Neuronal stem cell (in vitro differentiated cells): ENCODE data around the gene TPRA1.

Source experiments
- DNase-seq: peaks from one replicate; pipeline ENCODE4 v3.0.0-alpha.2; 2013; ENCODE audit warnings: low spot score
- H2AFZ ChIP-seq: one replicate; pipeline ENCODE4 v1.6.1; 2013; ENCODE audit warnings: mild to moderate bottlenecking, low read length, inconsistent platforms
- H2AK5ac ChIP-seq: 2 replicates; pipeline ENCODE4 v1.6.1; 2013; ENCODE audit warnings: low read depth, mild to moderate bottlenecking, inconsistent platforms, low read length, moderate library complexity, mixed read lengths
- H2BK120ac ChIP-seq: 2 replicates; pipeline ENCODE4 v1.6.1; 2013; ENCODE audit warnings: low read depth, mild to moderate bottlenecking, inconsistent platforms, low read length, moderate library complexity, mixed read lengths
- H2BK12ac ChIP-seq: one replicate; pipeline ENCODE4 v1.6.1; 2013; ENCODE audit warnings: low read length, inconsistent platforms
- H2BK15ac ChIP-seq: 2 replicates; pipeline ENCODE4 v1.6.1; 2013; ENCODE audit warnings: mild to moderate bottlenecking, low read length, inconsistent platforms, mixed read lengths
- H2BK5ac ChIP-seq: one replicate; pipeline ENCODE4 v1.6.1; 2013; ENCODE audit warnings: inconsistent platforms, mild to moderate bottlenecking, low read length, moderate library complexity
- H3K14ac ChIP-seq: one replicate; pipeline ENCODE4 v1.6.1; 2013; ENCODE audit warnings: low read length, inconsistent platforms
- H3K18ac ChIP-seq: 2 replicates; pipeline ENCODE4 v1.6.1; 2013; ENCODE audit warnings: low read length, inconsistent platforms
- H3K23ac ChIP-seq: 2 replicates; pipeline ENCODE4 v1.6.1; 2013; ENCODE audit warnings: low read depth, mild to moderate bottlenecking, mixed read lengths, low read length, inconsistent platforms; ENCODE audit not compliant: poor library complexity
- H3K27ac ChIP-seq: replicated peaks from 3 replicates; pipeline ENCODE4 v1.5.1; 2013; ENCODE audit warnings: low read length, inconsistent platforms
- H3K27me3 ChIP-seq, 3 experiments: 2 replicates each; pipeline ENCODE4 v1.6.1; 2013; ENCODE audit warnings: low read length in 3 of 3, mild to moderate bottlenecking in 2 of 3, inconsistent platforms in 1 of 3, low read depth in 1 of 3, mixed read lengths in 1 of 3, moderate library complexity in 1 of 3; ENCODE audit not compliant: control insufficient read depth in 3 of 3, insufficient read depth in 3 of 3
- H3K36me3 ChIP-seq, 2 donors: replicated peaks in 1 of 2; 2 replicates each; pipeline ENCODE4 v1.6.1; 2013; ENCODE audit warnings: low read length in 2 of 2; ENCODE audit not compliant: control insufficient read depth in 2 of 2, insufficient read depth in 2 of 2
- H3K4ac ChIP-seq: 2 replicates; pipeline ENCODE4 v1.6.1; 2013; ENCODE audit warnings: inconsistent platforms, mild to moderate bottlenecking, low read length, moderate library complexity
- H3K4me1 ChIP-seq, 2 donors: 1 replicate in 1 of 2; 2 replicates in 1 of 2; pipeline ENCODE4 v1.6.1; 2013; ENCODE audit warnings: low read length in 2 of 2, low read depth in 1 of 2; ENCODE audit not compliant: control insufficient read depth in 2 of 2, insufficient read depth in 1 of 2
- H3K4me2 ChIP-seq: one replicate; pipeline ENCODE4 v1.6.1; 2013; ENCODE audit warnings: mild to moderate bottlenecking, low read length, inconsistent platforms; ENCODE audit not compliant: insufficient read depth, poor library complexity, severe bottlenecking
- H3K4me3 ChIP-seq, 2 donors: 2 replicates each; pipeline ENCODE4 v1.5.1; 2013; ENCODE audit warnings: low read length in 2 of 2, mild to moderate bottlenecking in 2 of 2, inconsistent platforms in 1 of 2, moderate library complexity in 1 of 2
- H3K79me1 ChIP-seq: one replicate; pipeline ENCODE4 v1.6.1; 2013; ENCODE audit warnings: low read depth, mild to moderate bottlenecking, inconsistent platforms, low read length, moderate library complexity
- H3K9ac ChIP-seq: one replicate; pipeline ENCODE4 v1.6.1; 2013; ENCODE audit warnings: mild to moderate bottlenecking, low read depth, low read length, inconsistent platforms; ENCODE audit not compliant: poor library complexity
- H3K9me3 ChIP-seq, 2 donors: replicated peaks in 1 of 2; 2 replicates each; pipeline versions ENCODE3 to v1.6.1; 2013; ENCODE audit warnings: low read length in 2 of 2, mild to moderate bottlenecking in 2 of 2, inconsistent platforms in 1 of 2, low read depth in 1 of 2, mixed read lengths in 1 of 2, moderate library complexity in 1 of 2; ENCODE audit not compliant: control insufficient read depth in 2 of 2, insufficient read depth in 1 of 2
- H4K8ac ChIP-seq: one replicate; pipeline ENCODE4 v1.6.1; 2013; ENCODE audit warnings: low read depth, mild to moderate bottlenecking, inconsistent platforms, low read length, moderate library complexity
- H4K91ac ChIP-seq: one replicate; pipeline ENCODE4 v1.6.1; 2013; ENCODE audit warnings: low read length, low read depth, mild to moderate bottlenecking, inconsistent platforms; ENCODE audit not compliant: poor library complexity
- WGBS, 2 donors: extraction: QIAGEN DNeasy Blood & Tissue Kit; methylation state at CpG; one replicate each; pipeline ENCODE4 v1.1.7; 2013; ENCODE audit warnings: missing lambda C conversion rate in 2 of 2, mixed read lengths in 1 of 2; ENCODE audit not compliant: insufficient read length in 2 of 2, insufficient replicate concordance in 1 of 2; ENCODE audit errors: extremely low coverage in 2 of 2; 5-methylcytosine and 5-hydroxymethylcytosine counted together

Gene TPRA1

GRCh38 chr3:127555108-127555507, 35.4 kb downstream of the TPRA1 start:
- Histone ChIP-seq H2BK120ac (no peak overlapping the region), H3K36me3 (no peaks in the 10 kb centered on the region), H3K14ac (no peak overlapping the region), H3K18ac (no peak overlapping the region), H2BK5ac (no peak overlapping the region), H3K4me2 (no peak overlapping the region), H3K27me3 (peaks cover 0 to 16% (median 0%) of the 10 kb centered on the region in 3 experiments), H2BK12ac (no peak overlapping the region), H3K9ac (no peak overlapping the region), H4K8ac (no peak overlapping the region), H3K79me1 (no peaks in the 10 kb centered on the region), H3K4me1 (peaks cover 1 to 3% of the 10 kb centered on the region in 2 donors), H3K4ac (no peak overlapping the region), H2BK15ac (no peak overlapping the region), H3K27ac (no peak overlapping the region), H3K4me3 (no peak overlapping the region), H4K91ac (no peak overlapping the region), H3K9me3 (no peaks in the 10 kb centered on the region), H2AK5ac (no peak overlapping the region), H3K23ac (no peak overlapping the region), H2AFZ (no peak overlapping the region)
- WGBS, 2 donors = no CpG with 5 or more reads among the region's 4 CpGs
- DNase-seq = no peak

- Histone ChIP-seq H3K79me1 (no peaks in the 10 kb centered on the region), H3K27ac (no peak overlapping the region), H2BK120ac (no peak overlapping the region), H2AK5ac (no peak overlapping the region), H2AFZ (no peak overlapping the region), H3K4me2 (no peak overlapping the region), H3K9me3 (no peaks in the 10 kb centered on the region), H2BK15ac (no peak overlapping the region), H3K18ac (no peak overlapping the region), H3K4me1 (peaks cover 6 to 8% of the 10 kb centered on the region in 2 donors), H3K14ac (no peak overlapping the region), H4K91ac (no peak overlapping the region), H3K27me3 (peaks cover 0 to 21% (median 2%) of the 10 kb centered on the region in 3 experiments), H4K8ac (no peak overlapping the region), H3K4me3 (no peak overlapping the region), H2BK12ac (no peak overlapping the region), H2BK5ac (no peak overlapping the region), H3K23ac (no peak overlapping the region), H3K4ac (no peak overlapping the region), H3K36me3 (no peaks in the 10 kb centered on the region), H3K9ac (no peak overlapping the region)
- WGBS, 2 donors = no CpG with 5 or more reads among the region's 1 CpG
- no peak for DNase-seq
These were observed 38.5 kb downstream of the TPRA1 start for GRCh38 chr3:127552038-127552437.

DNA sequence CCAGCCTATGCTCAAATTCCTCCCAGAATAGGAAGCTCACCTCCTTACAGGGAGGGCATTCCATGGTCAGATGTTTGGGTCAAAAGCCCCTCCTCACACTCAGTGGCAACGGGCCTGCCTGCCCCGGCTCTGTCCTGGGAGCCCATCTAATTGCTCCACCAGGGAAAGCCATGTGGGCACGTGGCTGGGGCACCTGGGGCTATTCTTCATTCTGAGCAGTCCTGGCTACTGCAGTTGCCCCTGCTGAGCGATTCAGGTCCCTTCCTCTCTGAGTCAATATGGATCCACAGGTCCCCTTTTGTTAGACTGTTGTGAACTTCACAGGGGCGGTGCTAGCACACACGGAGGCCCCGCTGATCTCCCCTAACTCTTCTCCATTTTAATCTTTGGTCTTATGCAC, 39.4 kb downstream of the TPRA1 start:
- Histone ChIP-seq H4K8ac (no peak overlapping the region), H2BK120ac (peak overlapping the region; percentile 55), H2AK5ac (peak overlapping the region; percentile 78), H3K23ac (no peak overlapping the region), H3K4me2 (no peak overlapping the region), H3K9me3 (no peaks in the 10 kb centered on the region), H3K27ac (no peak overlapping the region), H3K79me1 (no peaks in the 10 kb centered on the region), H4K91ac (no peak overlapping the region), H3K36me3 (no peaks in the 10 kb centered on the region), H3K14ac (no peak overlapping the region), H2BK12ac (no peak overlapping the region), H3K18ac (peak overlapping the region; percentile 59), H2AFZ (no peak overlapping the region), H3K27me3 (peaks cover 0 to 25% (median 2%) of the 10 kb centered on the region in 3 experiments), H3K4me1 (peaks cover 9% of the 10 kb centered on the region in 2 donors), H2BK15ac (no peak overlapping the region), H2BK5ac (no peak overlapping the region), H3K4ac (no peak overlapping the region), H3K9ac (no peak overlapping the region), H3K4me3 (no peak overlapping the region)
- WGBS, 2 donors = no CpG with 5 or more reads among the region's 7 CpGs
- DNase-seq = no peak

DNA sequence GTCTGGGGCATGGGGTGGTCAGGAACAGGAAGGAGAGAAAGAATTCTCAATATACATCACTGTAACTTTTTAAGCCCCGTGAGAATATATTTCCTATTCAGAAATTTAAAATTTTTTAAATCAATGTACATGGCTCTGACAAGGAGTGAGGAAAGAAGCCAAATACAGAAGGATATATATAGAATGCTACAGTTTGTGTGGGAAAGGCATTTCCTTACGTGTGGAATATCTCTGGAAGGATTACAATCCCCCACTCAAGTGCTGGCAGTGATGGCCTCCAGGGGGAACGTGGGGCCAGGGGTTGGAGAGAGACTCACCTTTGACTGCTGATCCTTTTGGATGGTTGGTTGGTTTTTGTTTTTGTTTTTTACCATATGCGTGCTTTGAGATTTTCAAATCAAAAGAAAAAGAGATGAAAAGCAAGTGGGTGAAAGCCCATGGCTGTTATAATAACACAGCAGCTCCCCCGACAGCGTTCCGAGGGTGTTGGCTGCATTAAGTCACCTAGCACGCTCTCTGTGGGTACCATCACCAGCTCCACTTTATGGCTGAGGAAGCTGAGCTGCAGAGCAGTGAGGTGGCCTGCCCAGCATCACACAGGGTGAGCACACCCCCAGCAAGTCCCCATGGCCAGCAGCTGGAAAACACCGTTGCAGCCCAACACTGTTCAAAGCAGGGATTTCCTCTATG, 39.9 kb downstream of the TPRA1 start:
- Histone ChIP-seq H3K27me3 (peaks cover 0 to 26% (median 2%) of the 10 kb centered on the region in 3 experiments), H2AK5ac (peak overlapping the region; percentile 78), H3K4me3 (no peak overlapping the region), H3K18ac (peak overlapping the region; percentile 59), H2AFZ (no peak overlapping the region), H2BK15ac (no peak overlapping the region), H3K4ac (no peak overlapping the region), H3K23ac (no peak overlapping the region), H3K14ac (no peak overlapping the region), H3K4me1 (peaks cover 9% of the 10 kb centered on the region in 2 donors), H3K4me2 (no peak overlapping the region), H3K79me1 (no peaks in the 10 kb centered on the region), H2BK12ac (no peak overlapping the region), H3K27ac (no peak overlapping the region), H4K8ac (no peak overlapping the region), H3K36me3 (no peaks in the 10 kb centered on the region), H4K91ac (no peak overlapping the region), H2BK5ac (no peak overlapping the region), H2BK120ac (peak overlapping the region; percentile 55), H3K9me3 (no peaks in the 10 kb centered on the region), H3K9ac (no peak overlapping the region)
- WGBS, 2 donors = no CpG with 5 or more reads among the region's 9 CpGs
- no peak for DNase-seq
